Measurements from ENCODE around the gene CIITA. TPM values are rescaled to one million over a fixed set of nuclear protein-coding genes. Genes with fewer than 3 reads are reported as not detected.

The CIITA gene
- total RNA-seq, 1 experiment from 2014 or later: not detected

DNA sequence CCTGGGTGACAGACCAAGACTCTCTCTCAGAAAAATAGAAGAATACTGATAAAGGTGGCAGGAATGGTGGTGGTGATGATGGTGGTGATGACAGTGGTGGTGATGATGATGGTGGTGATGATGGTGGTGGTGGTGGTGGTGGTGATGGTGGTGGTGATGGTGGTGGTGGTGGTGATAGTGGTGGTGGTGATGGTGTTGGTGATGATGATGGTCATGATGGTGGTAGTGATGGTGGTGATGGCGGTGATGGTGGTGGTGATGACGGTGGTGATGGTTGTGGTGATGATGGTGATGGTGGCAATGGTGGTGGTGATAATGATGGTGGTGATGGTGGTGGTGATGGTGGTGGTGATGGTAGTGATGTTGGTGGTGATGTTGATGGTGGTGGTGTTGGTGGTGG is 18.0 kb upstream of the CIITA start:
- no peaks in the 10 kb centered on the region for H3K4me1 ChIP-seq (ENCODE audit: insufficient read depth, low read length)
- no peaks in the 10 kb centered on the region for H3K9me3 ChIP-seq (ENCODE audit: control insufficient read depth, low read depth, low read length)
- Mint-ChIP-seq H3K36me3 (ENCODE audit: insufficient read depth in 1 of 3, low read depth in 3 of 3) (peaks cover 0 to 7% (median 3%) of the 10 kb centered on the region in 3 experiments; a peak in 3 of 7 replicates), H3K27me3 (ENCODE audit: low read depth) (peaks cover 1% of the 10 kb centered on the region; the same call in 1 of the 2 replicates), H3K27ac (no peak overlapping the region), H3K9me3 (peaks cover 5 to 8% of the 10 kb centered on the region in 2 experiments; a peak in 3 of 5 replicates), H3K4me3 (no peak overlapping the region), H3K4me1 (no peaks in the 10 kb centered on the region)
- H3K4ac ChIP-seq (ENCODE audit: low read depth, low read length): no peak overlapping the region
- peak overlapping the region; percentile 53 for H4K5ac ChIP-seq (ENCODE audit: insufficient read length, low read depth, low read length)
- no peak overlapping the region for H3K23ac ChIP-seq (ENCODE audit: insufficient read length, low read depth, low read length)
- no peak overlapping the region for H3K4me2 ChIP-seq (ENCODE audit: insufficient read depth, insufficient read length, low read length)
- H3K23me2 ChIP-seq (ENCODE audit: insufficient read length, low read depth, low read length, poor library complexity, severe bottlenecking): no peaks in the 10 kb centered on the region
- no peak overlapping the region for H4K91ac ChIP-seq (ENCODE audit: insufficient read length, low read depth, low read length)
- H2AFZ ChIP-seq (ENCODE audit: low read length): no peak overlapping the region
- no peaks in the 10 kb centered on the region for H4K20me1 ChIP-seq (ENCODE audit: control insufficient read depth, insufficient read depth, insufficient read length)
- no peak overlapping the region for H2BK12ac ChIP-seq (ENCODE audit: insufficient read length, low read depth, low read length)
- H3K56ac ChIP-seq (ENCODE audit: insufficient read length, low read depth, low read length): no peak overlapping the region
- H3K79me2 ChIP-seq (ENCODE audit: insufficient read depth, low read length): no peaks in the 10 kb centered on the region
- no peak overlapping the region for H2BK20ac ChIP-seq (ENCODE audit: low read depth, low read length, poor library complexity, severe bottlenecking)
- H3K79me1 ChIP-seq (ENCODE audit: insufficient read depth, low read depth, low read length, poor library complexity, severe bottlenecking): no peaks in the 10 kb centered on the region
- no peak overlapping the region for H2BK120ac ChIP-seq (ENCODE audit: low read depth, low read length, poor library complexity, severe bottlenecking)
- no peak overlapping the region for H2AK5ac ChIP-seq (ENCODE audit: insufficient read length, low read length)
- H3K18ac ChIP-seq (ENCODE audit: insufficient read length, low read depth, low read length): no peak overlapping the region
- DNase-seq: no peak
- H3K27ac ChIP-seq (ENCODE audit: insufficient read length, low read depth, low read length): no peak overlapping the region
- WGBS (ENCODE audit: extremely low coverage, insufficient read length, low lambda C conversion rate): no CpG with 5 or more reads among the region's 2 CpGs
- H2BK5ac ChIP-seq (ENCODE audit: insufficient read length, low read length): no peak overlapping the region
- peak overlapping the region; percentile 58 for H4K8ac ChIP-seq (replicated peaks; ENCODE audit: insufficient read length, low read depth, low read length)
- H2BK15ac ChIP-seq (ENCODE audit: low read depth, low read length): no peak overlapping the region
- no peaks in the 10 kb centered on the region for H3K27me3 ChIP-seq (ENCODE audit: insufficient read depth, low read length)
- no peak overlapping the region for H3T11ph ChIP-seq (ENCODE audit: low read length)
- no peak overlapping the region for H3K14ac ChIP-seq (ENCODE audit: insufficient read depth, low read length)
- no peak overlapping the region for H3K9ac ChIP-seq (ENCODE audit: extremely low read depth, insufficient read length, low read length)
- TF ChIP-seq, protein P1, sequence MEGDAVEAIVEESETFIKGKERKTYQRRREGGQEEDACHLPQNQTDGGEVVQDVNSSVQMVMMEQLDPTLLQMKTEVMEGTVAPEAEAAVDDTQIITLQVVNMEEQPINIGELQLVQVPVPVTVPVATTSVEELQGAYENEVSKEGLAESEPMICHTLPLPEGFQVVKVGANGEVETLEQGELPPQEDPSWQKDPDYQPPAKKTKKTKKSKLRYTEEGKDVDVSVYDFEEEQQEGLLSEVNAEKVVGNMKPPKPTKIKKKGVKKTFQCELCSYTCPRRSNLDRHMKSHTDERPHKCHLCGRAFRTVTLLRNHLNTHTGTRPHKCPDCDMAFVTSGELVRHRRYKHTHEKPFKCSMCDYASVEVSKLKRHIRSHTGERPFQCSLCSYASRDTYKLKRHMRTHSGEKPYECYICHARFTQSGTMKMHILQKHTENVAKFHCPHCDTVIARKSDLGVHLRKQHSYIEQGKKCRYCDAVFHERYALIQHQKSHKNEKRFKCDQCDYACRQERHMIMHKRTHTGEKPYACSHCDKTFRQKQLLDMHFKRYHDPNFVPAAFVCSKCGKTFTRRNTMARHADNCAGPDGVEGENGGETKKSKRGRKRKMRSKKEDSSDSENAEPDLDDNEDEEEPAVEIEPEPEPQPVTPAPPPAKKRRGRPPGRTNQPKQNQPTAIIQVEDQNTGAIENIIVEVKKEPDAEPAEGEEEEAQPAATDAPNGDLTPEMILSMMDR (conservative IDR thresholded peaks at IDR 0.05): no peak
